Mesenchymal stem cell (in vitro differentiated cells and primary cell): ENCODE data around the gene SULT1C4. TPM values are rescaled to one million over a fixed set of nuclear protein-coding genes. Genes with fewer than 3 reads are reported as not detected.
"Not testable (repeated sequence)": the region's sequence is repeated elsewhere in the genome, so short reads cannot be mapped to it uniquely, and the experiment has no call there.

Experiments used
- DNase-seq: peaks from one replicate; pipeline ENCODE4 v3.0.0-alpha.2; 2013
- H2AFZ ChIP-seq: one replicate; pipeline ENCODE4 v1.6.1; 2013; ENCODE audit warnings: low read depth, mild to moderate bottlenecking, control low read depth, inconsistent platforms, low read length, moderate library complexity
- H2AK5ac ChIP-seq: 2 replicates; pipeline ENCODE4 v1.6.1; 2013; ENCODE audit warnings: low read length, moderate library complexity, mild to moderate bottlenecking, inconsistent platforms; ENCODE audit not compliant: severe bottlenecking
- H2BK120ac ChIP-seq: one replicate; pipeline ENCODE4 v1.6.1; 2013; ENCODE audit warnings: low read depth, mild to moderate bottlenecking, inconsistent platforms, low read length, moderate library complexity
- H2BK12ac ChIP-seq, 2 experiments: one replicate each; pipeline ENCODE4 v1.6.1; 2013; ENCODE audit warnings: inconsistent platforms in 2 of 2, low read length in 2 of 2, mild to moderate bottlenecking in 2 of 2, moderate library complexity in 2 of 2, control low read depth in 1 of 2
- H2BK15ac ChIP-seq: one replicate; pipeline ENCODE4 v1.6.1; 2013; ENCODE audit warnings: mild to moderate bottlenecking, low read depth, inconsistent platforms; ENCODE audit not compliant: poor library complexity, severe bottlenecking
- H2BK5ac ChIP-seq: 2 replicates; pipeline ENCODE4 v1.6.1; 2013; ENCODE audit warnings: low read depth, mild to moderate bottlenecking, low read length, control low read depth, inconsistent platforms; ENCODE audit not compliant: poor library complexity, severe bottlenecking
- H3K14ac ChIP-seq, 2 experiments: one replicate each; pipeline ENCODE4 v1.6.1; 2013; ENCODE audit warnings: inconsistent platforms in 2 of 2, low read length in 2 of 2, control low read depth in 1 of 2, mild to moderate bottlenecking in 1 of 2, moderate library complexity in 1 of 2
- H3K18ac ChIP-seq, 2 experiments: one replicate each; pipeline ENCODE4 v1.6.1; 2013; ENCODE audit warnings: inconsistent platforms in 2 of 2, low read length in 2 of 2, control low read depth in 1 of 2, low read depth in 1 of 2, mild to moderate bottlenecking in 1 of 2
- H3K23ac ChIP-seq, 2 experiments: one replicate each; pipeline ENCODE4 v1.6.1; 2013; ENCODE audit warnings: inconsistent platforms in 2 of 2, low read length in 2 of 2, mild to moderate bottlenecking in 2 of 2, moderate library complexity in 2 of 2, control low read depth in 1 of 2
- H3K27ac ChIP-seq: 2 replicates; pipeline ENCODE4 v1.5.1; 2013; ENCODE audit warnings: mild to moderate bottlenecking, moderate library complexity, low read length, control low read depth, inconsistent platforms; ENCODE audit not compliant: poor library complexity, severe bottlenecking
- H3K27me3 ChIP-seq, 2 experiments: 2 replicates each; pipeline versions ENCODE4 v1.6.1 to v1.7.0; 2013; ENCODE audit warnings: low read length in 2 of 2, mild to moderate bottlenecking in 2 of 2, moderate library complexity in 2 of 2, control low read depth in 1 of 2, inconsistent platforms in 1 of 2; ENCODE audit not compliant: control insufficient read depth in 1 of 2, insufficient read depth in 1 of 2
- H3K36me3 ChIP-seq, 2 experiments: 2 replicates each; pipeline versions ENCODE4 v1.6.1 to v1.7.0; 2013; ENCODE audit warnings: low read length in 2 of 2, control low read depth in 1 of 2, inconsistent platforms in 1 of 2, low read depth in 1 of 2, mild to moderate bottlenecking in 1 of 2; ENCODE audit not compliant: insufficient read depth in 2 of 2, control insufficient read depth in 1 of 2
- H3K4ac ChIP-seq, 2 experiments: one replicate each; pipeline ENCODE4 v1.6.1; 2013; ENCODE audit warnings: inconsistent platforms in 2 of 2, low read length in 2 of 2, mild to moderate bottlenecking in 2 of 2, moderate library complexity in 2 of 2, control low read depth in 1 of 2, low read depth in 1 of 2
- H3K4me1 ChIP-seq: 2 replicates; pipeline ENCODE4 v1.6.1; 2013; ENCODE audit warnings: low read depth, low read length, control low read depth; ENCODE audit not compliant: control insufficient read depth, insufficient read depth
- H3K4me2 ChIP-seq: 2 replicates; pipeline ENCODE4 v1.6.1; 2013; ENCODE audit warnings: low read length, mild to moderate bottlenecking, inconsistent platforms; ENCODE audit not compliant: poor library complexity, severe bottlenecking
- H3K4me3 ChIP-seq, 2 experiments: 2 replicates each; pipeline versions ENCODE4 v1.5.1 to v1.7.0; 2013; ENCODE audit warnings: low read length in 2 of 2, mild to moderate bottlenecking in 2 of 2, control low read depth in 1 of 2, low read depth in 1 of 2; ENCODE audit not compliant: insufficient read depth in 1 of 2
- H3K79me1 ChIP-seq: replicated peaks from 2 replicates; pipeline ENCODE4 v1.6.1; 2013; ENCODE audit warnings: mild to moderate bottlenecking, control low read depth, low read length, inconsistent platforms; ENCODE audit not compliant: poor library complexity, severe bottlenecking
- H3K9ac ChIP-seq: 2 replicates; pipeline ENCODE4 v1.7.0; 2013; ENCODE audit warnings: mild to moderate bottlenecking, low read length, moderate library complexity
- H3K9me3 ChIP-seq: 2 replicates; pipeline ENCODE4 v1.7.0; 2013; ENCODE audit warnings: mild to moderate bottlenecking, low read length; ENCODE audit not compliant: control insufficient read depth
- H4K8ac ChIP-seq: one replicate; pipeline ENCODE4 v1.6.1; 2013; ENCODE audit warnings: inconsistent platforms, mild to moderate bottlenecking, low read length, moderate library complexity
- H4K91ac ChIP-seq: one replicate; pipeline ENCODE4 v1.6.1; 2013; ENCODE audit warnings: mild to moderate bottlenecking, low read length, inconsistent platforms
- WGBS: methylation state at CpG from one replicate; pipeline ENCODE4 v1.1.7; 2013; ENCODE audit warnings: mixed read lengths; 5-methylcytosine and 5-hydroxymethylcytosine counted together
- small RNA-seq: library from polyadenylated mRNA; stranded (forward); fragments of <200 nt; extraction: miRNeasy Mini kit (QIAGEN cat#:217004); gene quantifications from one replicate; pipeline ENCODE3, GENCODE V24; 2013; ENCODE audit warnings: low read depth

SULT1C4 gene

DNA sequence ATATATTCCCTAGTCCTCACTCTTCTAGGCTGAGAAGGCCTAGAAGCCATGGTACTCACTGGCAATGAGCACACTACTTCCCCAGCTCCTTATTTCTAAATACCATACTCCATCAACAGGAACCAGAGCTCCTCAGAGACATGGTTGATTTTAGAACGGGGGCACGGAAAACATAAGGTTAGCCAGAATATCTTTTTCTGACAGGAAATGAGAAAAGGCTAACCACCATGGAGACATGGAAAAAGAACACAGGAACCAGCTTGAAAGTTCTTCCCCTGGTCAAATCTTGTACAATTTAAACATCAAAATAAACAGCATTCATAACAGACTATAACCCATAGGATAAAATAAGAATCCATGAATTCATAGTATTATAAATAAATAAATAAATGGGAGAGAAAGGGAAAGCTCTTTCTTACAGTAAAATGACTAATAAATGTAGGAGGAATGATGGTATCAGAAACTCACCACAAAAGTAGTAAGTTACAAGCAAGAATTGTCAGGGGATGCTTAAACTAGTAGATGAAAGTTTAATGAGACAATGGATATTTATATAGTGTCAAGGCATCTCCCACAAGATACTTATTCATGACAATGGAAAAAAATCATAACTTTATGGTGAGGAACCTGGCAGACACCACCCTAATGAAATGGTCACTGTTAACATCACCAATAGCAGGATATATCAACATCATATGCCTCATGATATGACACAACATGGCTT is 50.7 kb downstream of the SULT1C4 start:
- Histone ChIP-seq H3K4me3 (no peak overlapping the region), H2AFZ (no peak overlapping the region)

DNA sequence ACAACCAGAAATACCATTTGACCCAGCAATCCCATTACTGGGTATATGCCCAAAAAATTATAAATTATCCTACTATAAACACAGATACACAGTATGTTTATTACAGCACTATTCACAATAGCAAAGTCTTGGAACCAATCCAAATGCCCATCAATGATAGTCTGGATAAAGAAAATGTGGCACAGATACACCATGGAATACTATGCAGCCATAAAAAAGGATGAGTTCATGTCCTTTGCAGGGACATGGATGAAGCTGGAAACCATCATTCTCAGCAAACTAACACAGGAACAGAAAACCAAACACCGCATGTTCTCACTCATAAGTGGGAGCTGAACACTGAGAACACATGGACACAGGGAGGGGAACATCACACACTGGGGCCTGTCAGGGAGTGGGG is 57.8 kb downstream of the SULT1C4 start:
- not testable (repeated sequence) for H2BK120ac ChIP-seq, H3K9me3 ChIP-seq, H3K9ac ChIP-seq, H3K4me3 ChIP-seq, H4K91ac ChIP-seq, H3K27ac ChIP-seq, H4K8ac ChIP-seq, H3K4me2 ChIP-seq, H2BK5ac ChIP-seq, H2AK5ac ChIP-seq, DNase-seq, H3K4ac ChIP-seq, H3K18ac ChIP-seq, H2BK15ac ChIP-seq, H3K36me3 ChIP-seq, H3K14ac ChIP-seq, H2BK12ac ChIP-seq, H3K4me1 ChIP-seq, H3K79me1 ChIP-seq, H3K23ac ChIP-seq, H2AFZ ChIP-seq
- peaks cover 0 to 24% of the 10 kb centered on the region in 2 experiments for H3K27me3 ChIP-seq
- WGBS: no CpG with 5 or more reads among the region's 1 CpG

More for the DNA sequence above, 50.7 kb downstream of the SULT1C4 start:
- Histone ChIP-seq H2BK5ac (no peak overlapping the region), H3K23ac (no peak overlapping the region), H2AK5ac (no peak overlapping the region), H3K4me2 (no peak overlapping the region), H2BK120ac (no peak overlapping the region), H3K79me1 (no peaks in the 10 kb centered on the region), H3K18ac (no peak overlapping the region), H2BK15ac (no peak overlapping the region), H2BK12ac (no peak overlapping the region), H3K14ac (no peak overlapping the region), H3K36me3 (no peaks in the 10 kb centered on the region), H3K27me3 (peaks cover 0 to 64% of the 10 kb centered on the region in 2 experiments), H4K91ac (no peak overlapping the region), H3K9ac (no peak overlapping the region), H4K8ac (no peak overlapping the region), H3K27ac (no peak overlapping the region), H3K4ac (no peak overlapping the region), H3K4me1 (no peaks in the 10 kb centered on the region), H3K9me3 (no peaks in the 10 kb centered on the region)
- no peak for DNase-seq
- WGBS: 95% methylated on average over 2 of the region's 2 CpGs

DNA sequence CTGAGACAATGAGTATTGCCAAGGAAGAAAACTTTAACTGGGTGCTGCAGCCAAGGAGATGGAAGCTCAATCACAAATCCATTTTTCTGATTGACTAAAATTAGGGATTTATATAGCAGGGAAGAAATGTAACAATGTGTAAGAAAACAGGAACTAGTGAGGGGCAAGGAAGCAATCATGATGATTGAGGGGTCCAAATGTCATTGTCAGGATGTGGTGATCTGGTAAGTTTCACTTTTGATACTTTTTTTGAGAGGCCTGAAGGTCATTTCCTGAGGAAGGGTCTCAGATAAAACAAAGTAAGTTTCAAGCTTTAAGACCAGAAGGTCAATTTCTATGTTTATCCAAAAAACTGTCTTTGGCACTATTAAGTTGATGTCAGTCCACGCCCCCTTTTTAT is 59.2 kb downstream of the SULT1C4 start:
- WGBS: 86% methylated on average over 1 of the region's 1 CpG
- Histone ChIP-seq H3K27me3 (peaks cover 0 to 15% of the 10 kb centered on the region in 2 experiments), H3K9me3 (peaks cover 4% of the 10 kb centered on the region), H3K4ac (no peak overlapping the region), H3K23ac (no peak overlapping the region), H3K14ac (no peak overlapping the region), H3K4me3 (no peak overlapping the region), H2AK5ac (no peak overlapping the region), H2BK120ac (no peak overlapping the region), H4K8ac (no peak overlapping the region), H3K79me1 (no peaks in the 10 kb centered on the region), H3K36me3 (no peaks in the 10 kb centered on the region), H3K4me2 (no peak overlapping the region), H2BK5ac (no peak overlapping the region), H2AFZ (no peak overlapping the region), H3K18ac (no peak overlapping the region), H2BK15ac (no peak overlapping the region), H3K27ac (no peak overlapping the region), H2BK12ac (no peak overlapping the region), H4K91ac (no peak overlapping the region), H3K4me1 (no peaks in the 10 kb centered on the region), H3K9ac (no peak overlapping the region)
- no peak for DNase-seq

Small RNA genes lying within 50 kb of the gene (small RNA-seq; reads per million reads assigned to genes)
- not detected for gene SMIM12P1
